Myocyte (in vitro differentiated cells): ENCODE data around the gene SNX18. TPM values are rescaled to one million over a fixed set of nuclear protein-coding genes. Genes with fewer than 3 reads are reported as not detected.
"Not testable (repeated sequence)": the region's sequence is repeated elsewhere in the genome, so short reads cannot be mapped to it uniquely, and the experiment has no call there.

Experiments
- DNase-seq: peaks from one replicate; pipeline ENCODE4 v3.0.0-alpha.2; 2012; ENCODE audit warnings: low read depth
- polyA plus RNA-seq: library from polyadenylated mRNA; unstranded; fragments of >200 nt; gene quantifications from one replicate; pipeline ENCODE4 v1.2.1, GENCODE V29; 2012; ENCODE audit warnings: missing spikeins
- total RNA-seq: library from RNA; depleted of rRNA; stranded (reverse); fragments of >200 nt; gene quantifications from 2 replicates; pipeline ENCODE4 v1.2.3, GENCODE V29; 2014

Gene SNX18, protein sequence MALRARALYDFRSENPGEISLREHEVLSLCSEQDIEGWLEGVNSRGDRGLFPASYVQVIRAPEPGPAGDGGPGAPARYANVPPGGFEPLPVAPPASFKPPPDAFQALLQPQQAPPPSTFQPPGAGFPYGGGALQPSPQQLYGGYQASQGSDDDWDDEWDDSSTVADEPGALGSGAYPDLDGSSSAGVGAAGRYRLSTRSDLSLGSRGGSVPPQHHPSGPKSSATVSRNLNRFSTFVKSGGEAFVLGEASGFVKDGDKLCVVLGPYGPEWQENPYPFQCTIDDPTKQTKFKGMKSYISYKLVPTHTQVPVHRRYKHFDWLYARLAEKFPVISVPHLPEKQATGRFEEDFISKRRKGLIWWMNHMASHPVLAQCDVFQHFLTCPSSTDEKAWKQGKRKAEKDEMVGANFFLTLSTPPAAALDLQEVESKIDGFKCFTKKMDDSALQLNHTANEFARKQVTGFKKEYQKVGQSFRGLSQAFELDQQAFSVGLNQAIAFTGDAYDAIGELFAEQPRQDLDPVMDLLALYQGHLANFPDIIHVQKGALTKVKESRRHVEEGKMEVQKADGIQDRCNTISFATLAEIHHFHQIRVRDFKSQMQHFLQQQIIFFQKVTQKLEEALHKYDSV
- total RNA-seq, result 90.8 and 93.9 TPM in 2 replicates
- polyA plus RNA-seq, result 36.2 TPM

DNA sequence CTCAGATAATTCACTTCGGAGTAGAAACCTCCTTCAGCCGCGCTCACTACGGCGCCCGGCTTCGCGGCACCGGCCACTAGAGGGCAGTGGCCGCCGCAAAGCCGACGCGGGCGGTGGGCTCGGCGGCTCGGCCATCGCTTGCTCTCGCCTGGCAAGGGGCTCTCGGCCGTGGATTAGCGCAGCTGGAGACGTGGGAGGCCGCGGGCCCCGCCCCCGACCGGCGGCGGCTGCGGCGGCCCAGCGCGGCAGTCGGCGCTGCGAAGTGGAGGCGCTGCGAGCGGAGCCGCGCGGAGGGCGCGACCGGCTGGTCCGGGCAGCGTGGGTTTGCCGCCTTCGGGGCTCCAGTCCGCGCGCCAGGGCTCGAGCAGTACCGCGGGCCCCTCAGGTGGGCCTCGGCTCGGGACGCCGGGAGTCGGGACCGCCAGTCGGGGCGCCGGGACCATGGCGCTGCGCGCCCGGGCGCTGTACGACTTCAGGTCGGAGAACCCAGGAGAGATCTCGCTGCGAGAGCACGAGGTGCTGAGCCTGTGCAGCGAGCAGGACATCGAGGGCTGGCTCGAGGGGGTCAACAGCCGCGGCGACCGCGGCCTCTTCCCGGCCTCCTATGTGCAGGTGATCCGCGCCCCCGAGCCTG lies at the start of gene SNX18:
Gene SNX18, plus strand, starts transcription at position 248 of the 634 bp plus-strand sequence. Its CDS starts 194 bp downstream, at position 442.
- DNase-seq, result peak; percentile 92

DNA sequence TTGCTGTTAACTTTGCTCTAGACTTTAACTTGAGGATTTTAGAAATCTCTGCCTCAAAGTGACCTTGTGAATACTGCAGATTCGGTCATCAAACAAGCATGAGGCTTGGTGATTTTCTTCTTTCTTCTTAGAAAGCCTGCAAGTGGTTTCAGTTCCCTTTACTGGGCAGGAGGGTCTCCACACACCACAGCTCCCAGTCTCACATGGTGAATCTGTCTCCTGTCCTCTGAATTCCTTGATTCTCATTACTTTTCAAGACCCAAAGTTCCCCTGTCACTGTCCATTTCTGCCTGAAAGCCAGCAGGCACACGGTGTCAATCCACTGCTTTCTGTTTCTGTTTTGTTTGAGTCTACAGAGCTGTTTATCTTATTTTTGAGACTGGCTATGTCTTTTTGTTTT lies 47.9 kb upstream of the SNX18 start:
- peak; percentile 47 for DNase-seq

DNA sequence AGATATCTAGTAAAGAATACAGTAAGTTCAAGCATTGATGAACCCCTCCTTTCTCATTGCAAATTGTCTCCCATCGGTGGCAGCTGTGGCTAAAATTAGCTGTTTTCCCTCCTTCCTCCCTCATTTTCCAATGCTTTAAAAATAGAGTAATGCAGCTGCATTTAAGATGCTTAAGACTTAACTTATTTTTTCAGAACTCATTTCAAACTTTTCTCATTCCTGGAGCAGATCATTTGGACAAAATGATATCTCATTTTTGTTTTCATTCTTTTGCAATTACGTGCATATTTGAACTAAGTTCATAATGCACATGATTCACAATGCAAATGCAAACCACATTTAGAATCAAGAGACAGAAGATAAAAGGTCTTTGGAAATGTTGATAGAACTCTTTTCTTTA lies 47.4 kb upstream of the SNX18 start:
- DNase-seq, result peak; percentile 48

GRCh38 chr5:54470677-54471076 lies 46.9 kb upstream of the SNX18 start:
- peak; percentile 78 for DNase-seq

GRCh38 chr5:54471398-54471797 lies 46.2 kb upstream of the SNX18 start:
- DNase-seq, result no peak

DNA sequence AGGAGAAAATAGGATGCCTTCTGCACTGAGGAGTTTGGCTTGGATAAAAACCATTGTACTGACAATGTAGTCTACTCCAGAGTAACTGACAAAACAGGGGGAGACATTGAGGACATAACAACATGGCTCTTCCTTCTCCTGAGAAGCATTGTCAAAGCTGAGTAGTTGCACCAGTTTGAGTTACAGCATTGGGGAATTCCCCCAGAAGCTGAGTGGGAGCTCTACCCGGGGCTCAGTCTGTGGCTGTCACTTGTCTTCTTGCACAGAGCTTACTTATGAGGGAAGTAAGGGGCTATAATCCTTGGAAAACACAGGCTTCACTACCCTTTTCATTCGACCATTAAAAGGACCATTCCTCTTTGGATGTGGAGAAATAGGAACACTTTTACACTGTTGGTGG lies 40.9 kb upstream of the SNX18 start:
- no peak for DNase-seq

GRCh38 chr5:54477941-54478478 lies 39.5 kb upstream of the SNX18 start:
- no peak for DNase-seq

GRCh38 chr5:54480296-54480695 lies 37.3 kb upstream of the SNX18 start:
- DNase-seq, result peak; percentile 97

DNA sequence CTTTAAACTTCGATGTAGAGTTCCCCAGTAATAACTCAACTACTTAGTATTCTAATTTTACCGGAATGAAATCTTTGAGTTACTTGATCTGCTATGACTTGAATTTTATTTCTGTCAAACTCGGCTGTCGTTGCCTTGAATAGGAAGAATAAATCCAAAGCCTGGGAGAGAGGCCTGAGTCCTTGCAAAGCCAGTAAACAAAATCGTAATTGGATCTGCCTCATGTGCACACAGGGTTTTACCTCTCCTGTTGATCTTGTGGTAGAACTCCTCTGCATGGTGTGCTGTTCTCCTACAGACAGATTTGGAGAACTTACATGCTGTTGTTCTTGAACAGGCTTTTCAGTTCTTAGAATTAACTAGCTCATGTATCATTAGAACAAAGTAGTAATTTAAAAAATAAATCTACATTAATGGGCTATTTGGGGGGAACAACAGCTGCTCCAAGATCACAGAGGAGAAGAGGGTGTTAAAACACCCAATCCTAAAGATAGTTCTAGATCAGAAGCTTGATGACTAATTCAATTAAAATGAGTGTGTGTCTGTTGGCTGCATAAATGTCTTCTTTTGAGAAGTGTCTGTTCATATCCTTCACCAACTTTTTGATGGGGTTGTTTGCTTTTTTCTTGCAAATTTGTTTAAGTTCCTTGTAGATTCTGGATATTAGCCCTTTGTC lies 33.2 kb upstream of the SNX18 start:
- DNase-seq, result peak; percentile 89

DNA sequence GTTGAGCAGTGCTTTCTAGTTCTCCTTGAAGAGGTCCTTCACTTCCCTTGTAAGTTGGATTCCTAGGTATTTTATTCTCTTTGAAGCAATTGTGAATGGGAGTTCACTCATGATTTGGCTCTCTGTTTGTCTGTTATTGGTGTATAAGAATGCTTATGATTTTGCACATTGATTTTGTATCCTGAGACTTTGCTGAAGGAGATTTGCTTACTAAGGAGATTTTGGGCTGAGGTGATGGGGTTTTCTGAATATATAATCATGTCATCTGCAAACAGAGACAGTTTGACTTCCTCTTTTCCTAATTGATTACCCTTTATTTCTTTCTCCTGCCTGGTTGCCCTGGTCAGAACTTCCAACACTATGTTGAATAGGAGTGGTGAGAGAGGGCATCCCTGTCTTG lies 31.9 kb upstream of the SNX18 start:
- DNase-seq, result not testable (repeated sequence)

DNA sequence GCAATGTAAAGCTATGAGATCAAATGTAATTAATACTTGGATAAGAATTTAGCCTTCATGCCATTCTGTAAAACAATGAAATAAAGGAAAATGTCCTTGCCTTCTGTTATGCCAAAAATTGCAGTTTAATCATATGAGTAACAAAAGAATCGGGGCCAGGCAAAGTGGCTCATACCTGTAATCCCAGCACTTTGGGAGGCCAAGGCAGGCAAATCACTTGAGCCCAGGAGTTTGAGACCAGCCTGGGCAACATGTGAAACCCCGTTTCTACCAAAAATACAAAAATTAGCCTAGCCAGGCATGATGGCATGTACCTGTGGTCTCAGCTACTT lies 27.9 kb upstream of the SNX18 start:
- not testable (repeated sequence) for DNase-seq

DNA sequence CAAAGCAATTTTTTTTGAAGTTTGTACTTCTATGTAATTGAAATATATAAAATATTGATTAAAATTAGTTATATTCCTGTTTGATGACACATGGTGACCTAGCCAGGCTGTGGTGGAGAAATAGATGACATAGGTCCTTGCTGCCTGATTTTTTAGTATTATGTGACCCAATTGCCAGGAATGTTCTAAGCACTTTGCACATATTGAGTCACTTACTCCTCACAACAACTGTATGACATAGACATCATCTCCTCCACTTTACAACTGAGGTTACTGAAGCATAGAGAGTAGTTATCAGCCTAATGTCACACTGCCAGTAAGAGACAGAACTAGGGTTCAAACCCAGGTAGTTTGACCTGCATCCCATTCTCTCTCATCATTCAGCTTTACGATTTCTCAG lies 26.2 kb upstream of the SNX18 start:
- no peak for DNase-seq

DNA sequence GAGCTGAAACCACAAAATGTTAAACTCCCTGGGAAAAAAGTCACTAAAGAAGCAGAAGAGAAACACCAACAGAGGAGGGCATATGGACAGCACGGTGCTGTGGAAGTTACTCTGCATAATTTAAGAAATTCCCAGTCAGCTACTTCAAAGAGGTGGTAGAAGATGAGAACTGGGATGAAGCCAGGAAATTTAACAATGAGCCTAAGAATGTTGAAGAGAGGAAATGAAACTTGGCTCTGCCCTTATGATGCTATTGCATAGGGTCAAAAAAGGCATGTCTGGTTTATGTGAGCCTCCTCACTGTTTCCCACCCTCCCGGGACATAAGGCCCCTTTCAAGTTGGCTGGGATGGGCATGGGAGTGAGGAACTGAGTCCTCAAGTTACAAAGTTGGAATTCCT lies 25.4 kb upstream of the SNX18 start:
- no peak for DNase-seq

DNA sequence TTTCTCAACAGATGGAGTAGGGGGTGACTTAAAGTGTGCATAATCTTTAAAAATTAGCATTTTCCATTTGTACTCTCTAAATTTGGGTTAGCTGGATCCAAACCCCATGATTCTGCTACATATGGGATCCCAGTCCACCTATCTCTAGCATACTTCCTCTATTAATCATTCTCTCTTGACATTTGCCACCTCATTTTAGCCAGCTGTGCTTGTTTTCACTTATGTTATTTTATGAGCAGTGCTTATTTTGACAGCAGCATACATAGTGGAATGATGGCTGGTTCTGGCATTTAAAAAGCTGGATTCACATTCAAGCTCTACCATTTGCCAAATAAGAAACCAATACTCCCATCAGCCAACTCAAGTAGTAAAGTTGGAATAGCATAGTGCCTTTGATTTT lies 22.5 kb upstream of the SNX18 start:
- no peak for DNase-seq

DNA sequence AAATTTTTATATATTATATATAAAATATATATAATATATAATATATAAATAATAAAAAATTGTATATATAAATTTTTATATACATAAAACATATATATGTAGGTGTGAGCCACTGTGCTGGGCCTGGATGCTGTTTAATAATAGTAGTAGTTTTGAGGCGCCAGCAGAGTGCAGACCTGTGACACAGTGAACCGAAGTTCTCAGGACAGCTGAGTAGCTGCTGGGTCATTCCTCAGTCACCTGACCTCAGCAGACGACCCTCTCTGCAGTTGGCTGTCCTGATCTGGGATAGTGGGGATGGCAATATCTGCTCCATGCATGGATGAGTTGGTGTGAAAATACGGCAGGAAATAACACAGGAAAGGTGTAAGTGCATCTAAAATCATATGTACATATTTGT lies 3.3 kb upstream of the SNX18 start:
- peak; percentile 52 for DNase-seq

- peak; percentile 55 for DNase-seq
Observed at GRCh38 chr5:54514841-54515432, 2.6 kb upstream of the SNX18 start.

GRCh38 chr5:54515634-54516033 lies 1.9 kb upstream of the SNX18 start:
- no peak for DNase-seq

- no peak for DNase-seq
Observed at GRCh38 chr5:54516051-54516655, 1.4 kb upstream of the SNX18 start.

DNA sequence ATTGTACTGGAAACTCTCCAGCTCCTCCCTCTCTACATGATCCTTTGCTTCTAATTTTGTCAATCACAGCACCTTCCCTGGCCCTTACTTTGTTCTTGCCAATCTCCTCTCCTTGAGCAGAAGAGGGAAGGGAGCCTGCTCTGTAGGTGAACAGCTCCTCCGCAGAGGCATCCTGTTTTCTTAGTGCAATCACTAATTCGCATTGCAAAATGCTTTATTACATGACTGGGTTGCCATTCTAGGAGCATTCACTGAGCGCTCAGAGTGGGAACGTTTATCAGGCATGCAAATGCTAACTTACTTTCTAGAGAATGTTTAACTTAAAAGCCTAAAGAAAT lies 416 bp upstream of the SNX18 start:
- no peak for DNase-seq

DNA sequence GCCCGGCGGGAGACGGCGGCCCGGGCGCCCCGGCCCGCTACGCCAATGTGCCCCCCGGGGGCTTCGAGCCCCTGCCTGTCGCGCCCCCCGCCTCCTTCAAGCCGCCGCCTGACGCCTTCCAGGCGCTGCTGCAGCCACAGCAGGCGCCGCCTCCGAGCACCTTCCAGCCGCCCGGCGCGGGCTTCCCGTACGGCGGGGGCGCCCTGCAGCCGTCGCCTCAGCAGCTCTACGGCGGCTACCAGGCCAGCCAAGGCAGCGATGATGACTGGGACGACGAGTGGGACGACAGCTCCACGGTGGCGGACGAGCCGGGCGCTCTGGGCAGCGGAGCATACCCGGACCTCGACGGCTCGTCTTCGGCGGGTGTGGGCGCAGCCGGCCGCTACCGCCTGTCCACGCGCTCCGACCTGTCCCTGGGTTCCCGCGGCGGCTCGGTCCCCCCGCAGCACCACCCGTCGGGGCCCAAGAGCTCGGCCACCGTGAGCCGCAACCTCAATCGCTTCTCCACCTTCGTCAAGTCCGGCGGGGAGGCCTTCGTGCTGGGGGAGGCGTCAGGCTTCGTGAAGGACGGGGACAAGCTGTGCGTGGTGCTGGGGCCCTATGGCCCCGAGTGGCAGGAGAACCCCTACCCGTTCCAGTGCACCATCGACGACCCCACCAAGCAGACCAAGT lies 723 bp downstream of the SNX18 start:
- DNase-seq, result peak; percentile 44
